Measurements from ENCODE around the gene MRTFA.
A peak's percentile ranks its signal among the peaks of the same experiment; 100 is the strongest.
"Not testable (repeated sequence)": the region's sequence is repeated elsewhere in the genome, so short reads cannot be mapped to it uniquely, and the experiment has no call there.

MRTFA gene

GRCh38 chr22:40406063-40406890 lies 230.2 kb downstream of the MRTFA start:
- DNase-seq = no peak

- DNase-seq = no peak
These were observed 231.1 kb downstream of the MRTFA start for GRCh38 chr22:40405178-40406062.

- DNase-seq = no peak
These were observed 232.0 kb downstream of the MRTFA start for GRCh38 chr22:40404251-40405177.

- DNase-seq = no peak
These were observed 232.9 kb downstream of the MRTFA start for GRCh38 chr22:40403651-40404050.

GRCh38 chr22:40403141-40403540 lies 233.4 kb downstream of the MRTFA start:
- no peak for DNase-seq

GRCh38 chr22:40401981-40402406 lies 234.5 kb downstream of the MRTFA start:
- peak; percentile 39 for DNase-seq

GRCh38 chr22:40401532-40401931 lies 235.0 kb downstream of the MRTFA start:
- peak; percentile 71 for DNase-seq

- peak; percentile 57 for DNase-seq
These were observed 236.4 kb downstream of the MRTFA start for GRCh38 chr22:40400159-40400558.

GRCh38 chr22:40399621-40400020 lies 236.9 kb downstream of the MRTFA start:
- DNase-seq = no peak

- DNase-seq = no peak
These were observed 239.1 kb downstream of the MRTFA start for GRCh38 chr22:40397396-40397795.

GRCh38 chr22:40396882-40397281 lies 239.6 kb downstream of the MRTFA start:
- no peak for DNase-seq

- DNase-seq = no peak
These were observed 240.9 kb downstream of the MRTFA start for GRCh38 chr22:40395607-40396006.

- no peak for DNase-seq
These were observed 241.9 kb downstream of the MRTFA start for GRCh38 chr22:40394607-40395006.

- DNase-seq = no peak
These were observed 243.9 kb downstream of the MRTFA start for GRCh38 chr22:40392618-40393017.

- no peak for DNase-seq
These were observed 245.1 kb downstream of the MRTFA start for GRCh38 chr22:40391417-40391816.

GRCh38 chr22:40388231-40388630 lies 248.3 kb downstream of the MRTFA start:
- no peak for DNase-seq

- no peak for DNase-seq
These were observed 248.8 kb downstream of the MRTFA start for GRCh38 chr22:40387746-40388145.

GRCh38 chr22:40385036-40385782 lies 251.3 kb downstream of the MRTFA start:
- peak; percentile 44 for DNase-seq

- DNase-seq = no peak
These were observed 252.6 kb downstream of the MRTFA start for GRCh38 chr22:40383905-40384304.

GRCh38 chr22:40381461-40381860 lies 255.1 kb downstream of the MRTFA start:
- no peak for DNase-seq

- not testable (repeated sequence) for DNase-seq
These were observed 258.1 kb downstream of the MRTFA start for GRCh38 chr22:40378448-40378847.

- DNase-seq = no peak
These were observed 258.6 kb downstream of the MRTFA start for GRCh38 chr22:40377931-40378330.
